NCI-H526 treated with DMSO at 0.1 percent for 48 hours (cell line): Measurements from ENCODE around the gene PDS5B.
A peak's percentile ranks its signal among the peaks of the same experiment; 100 is the strongest.
"Not testable (repeated sequence)": the region's sequence is repeated elsewhere in the genome, so short reads cannot be mapped to it uniquely, and the experiment has no call there.

ENCODE experiments used
- DNase-seq: peaks from one replicate; lab custom pipeline; 2025; lab: John Stamatoyannopoulos, UW

Gene PDS5B

GRCh38 chr13:32650705-32651311 lies 64.6 kb downstream of the PDS5B start:
- peak; percentile 45 for DNase-seq

- no peak for DNase-seq
Measured at GRCh38 chr13:32657309-32657708, 71.1 kb downstream of the PDS5B start.

GRCh38 chr13:32659736-32660135 lies 73.5 kb downstream of the PDS5B start:
- DNase-seq: no peak

GRCh38 chr13:32660227-32660626 lies 74.0 kb downstream of the PDS5B start:
- DNase-seq: no peak

- DNase-seq: no peak
Measured at GRCh38 chr13:32661685-32662084, 75.4 kb downstream of the PDS5B start.

- no peak for DNase-seq
Measured at GRCh38 chr13:32663660-32664059, 77.4 kb downstream of the PDS5B start.

- DNase-seq: no peak
Measured at GRCh38 chr13:32666990-32667571, 80.8 kb downstream of the PDS5B start.

GRCh38 chr13:32669030-32669646 lies 82.9 kb downstream of the PDS5B start:
- DNase-seq: peak; percentile 40

GRCh38 chr13:32674503-32674902 lies 88.3 kb downstream of the PDS5B start:
- no peak for DNase-seq

GRCh38 chr13:32676242-32676641 lies 90.0 kb downstream of the PDS5B start:
- DNase-seq: no peak

- DNase-seq: no peak
Measured at GRCh38 chr13:32682130-32682529, 95.9 kb downstream of the PDS5B start.

- DNase-seq: no peak
Measured at GRCh38 chr13:32682740-32683139, 96.5 kb downstream of the PDS5B start.

GRCh38 chr13:32687275-32687674 lies 101.0 kb downstream of the PDS5B start:
- DNase-seq: no peak

- no peak for DNase-seq
Measured at GRCh38 chr13:32695602-32696250, 109.5 kb downstream of the PDS5B start.

- DNase-seq: no peak
Measured at GRCh38 chr13:32707471-32707870, 121.2 kb downstream of the PDS5B start.

GRCh38 chr13:32713397-32713796 lies 127.1 kb downstream of the PDS5B start:
- no peak for DNase-seq

GRCh38 chr13:32716201-32716600 lies 129.9 kb downstream of the PDS5B start:
- DNase-seq: not testable (repeated sequence)

- no peak for DNase-seq
Measured at GRCh38 chr13:32720026-32720425, 133.8 kb downstream of the PDS5B start.

- DNase-seq: not testable (repeated sequence)
Measured at GRCh38 chr13:32721131-32722034, 135.1 kb downstream of the PDS5B start.

- no peak for DNase-seq
Measured at GRCh38 chr13:32722340-32722739, 136.1 kb downstream of the PDS5B start.

- DNase-seq: no peak
Measured at GRCh38 chr13:32723987-32724386, 137.7 kb downstream of the PDS5B start.
